HG03064 (cell line): ENCODE results near the gene ATF1.
"Not testable (repeated sequence)": the region's sequence is repeated elsewhere in the genome, so short reads cannot be mapped to it uniquely, and the experiment has no call there.

Experiments
- ATAC-seq: cut with Tn5 transposase; IDR thresholded peaks from one replicate; pipeline ENCODE4 v1.9.1; 2021; ENCODE audit warnings: low read depth; ENCODE audit not compliant: unreplicated experiment

The ATF1 gene

GRCh38 chr12:50790081-50790480 is 26.2 kb downstream of the ATF1 start:
- no peak for ATAC-seq

GRCh38 chr12:50799908-50800307 is 36.0 kb downstream of the ATF1 start:
- no peak for ATAC-seq

GRCh38 chr12:50803230-50803875 is 39.5 kb downstream of the ATF1 start:
- ATAC-seq = no peak

GRCh38 chr12:50806176-50806575 is 42.3 kb downstream of the ATF1 start:
- ATAC-seq = no peak

DNA sequence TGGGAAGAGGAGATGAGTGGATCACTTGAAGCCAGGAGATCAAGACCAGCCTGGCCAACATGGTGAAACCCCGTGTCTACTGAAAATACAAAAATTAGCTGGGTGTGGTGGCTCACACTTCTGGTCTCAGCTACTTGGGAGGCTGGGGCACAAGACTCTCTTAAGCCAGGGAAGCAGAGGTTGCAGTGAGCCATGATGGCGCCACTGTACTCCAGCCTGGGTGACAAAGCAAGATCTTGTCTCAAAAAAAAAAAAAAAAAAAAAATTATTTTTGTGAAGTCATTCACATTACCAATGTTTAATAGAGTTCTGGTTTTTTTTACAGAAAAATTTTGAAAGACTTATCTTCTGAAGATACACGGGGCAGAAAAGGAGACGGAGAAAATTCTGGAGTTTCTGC is 45.2 kb downstream of the ATF1 start:
- not testable (repeated sequence) for ATAC-seq

GRCh38 chr12:50814921-50815320 is 51.0 kb downstream of the ATF1 start:
- ATAC-seq = not testable (repeated sequence)

DNA sequence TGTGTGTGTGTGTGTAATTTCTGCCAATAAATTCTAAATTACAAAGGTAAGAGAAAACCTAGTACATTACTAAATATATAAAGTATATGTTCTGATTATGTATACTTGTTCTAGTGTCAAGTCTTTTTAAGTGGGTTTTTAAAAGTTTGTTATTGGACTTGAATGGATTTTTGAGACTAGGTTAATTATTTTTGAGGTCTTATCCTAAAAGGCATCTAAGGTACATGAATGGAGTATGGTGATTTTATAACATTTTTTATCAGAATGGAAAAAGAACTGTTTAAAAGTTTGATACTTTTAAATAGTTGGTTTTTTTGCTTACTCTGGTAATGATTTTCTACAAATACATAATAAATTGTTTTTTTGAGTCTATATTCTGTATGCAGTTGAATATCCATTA is 56.3 kb downstream of the ATF1 start:
- no peak for ATAC-seq

GRCh38 chr12:50822082-50822481 is 58.2 kb downstream of the ATF1 start:
- no peak for ATAC-seq

DNA sequence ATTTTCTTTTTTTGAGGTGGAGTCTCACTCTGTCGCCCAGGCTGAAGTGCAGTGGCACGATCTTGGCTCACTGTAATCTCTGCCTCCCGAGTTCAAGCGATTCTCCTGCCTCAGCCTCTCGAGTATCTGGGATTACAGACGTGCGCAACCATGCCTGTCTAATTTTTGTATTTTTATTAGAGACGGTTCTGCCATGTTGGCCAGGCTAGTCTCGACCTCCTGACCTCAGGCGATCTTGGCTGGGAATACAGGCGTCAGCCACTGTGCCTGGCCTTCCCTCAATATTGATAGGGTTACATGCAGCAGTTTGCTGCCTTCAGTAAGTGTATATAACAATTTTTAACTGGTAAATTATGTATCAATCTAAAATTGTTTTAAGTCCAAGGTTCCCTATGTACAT is 59.8 kb downstream of the ATF1 start:
- not testable (repeated sequence) for ATAC-seq

DNA sequence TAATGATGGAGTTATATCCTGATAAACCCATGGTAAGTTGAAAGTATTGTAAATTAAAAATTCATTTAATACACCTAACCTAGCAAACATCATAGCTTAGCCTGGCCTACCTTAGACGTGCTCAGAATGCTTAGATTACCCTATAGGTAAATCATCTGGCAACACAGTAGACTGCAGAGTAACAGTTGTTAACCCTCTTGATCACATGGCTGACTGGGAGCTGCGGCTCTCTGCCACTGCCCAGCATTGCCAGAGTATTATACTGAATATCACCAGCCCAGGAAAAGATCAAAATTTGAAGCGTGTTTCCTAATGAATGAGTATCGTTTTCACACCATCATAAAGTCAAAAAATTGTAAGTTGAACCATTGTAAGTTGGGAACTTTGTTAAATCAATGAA is 61.0 kb downstream of the ATF1 start:
- no peak for ATAC-seq

GRCh38 chr12:50825372-50825838 is 61.5 kb downstream of the ATF1 start:
- ATAC-seq = no peak

DNA sequence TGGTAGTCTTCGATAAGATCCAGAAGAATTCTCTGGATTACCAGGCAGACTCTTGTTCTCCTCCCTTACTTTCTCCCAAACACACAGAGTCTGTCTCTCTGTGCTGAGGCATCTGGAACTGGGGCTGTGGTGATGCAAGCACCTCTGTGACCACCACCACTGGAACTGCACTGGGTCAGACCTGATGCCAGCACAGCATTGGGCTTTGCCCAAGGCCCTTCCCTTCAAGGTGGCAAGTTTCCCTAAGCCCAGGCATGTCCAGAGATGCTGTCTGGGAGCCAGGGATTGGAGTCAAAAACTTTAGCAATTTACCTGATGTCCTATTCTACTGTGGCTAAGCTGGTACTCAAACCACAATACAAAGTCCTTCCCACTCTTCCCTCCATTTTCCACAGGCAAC is 64.2 kb downstream of the ATF1 start:
- ATAC-seq = no peak

DNA sequence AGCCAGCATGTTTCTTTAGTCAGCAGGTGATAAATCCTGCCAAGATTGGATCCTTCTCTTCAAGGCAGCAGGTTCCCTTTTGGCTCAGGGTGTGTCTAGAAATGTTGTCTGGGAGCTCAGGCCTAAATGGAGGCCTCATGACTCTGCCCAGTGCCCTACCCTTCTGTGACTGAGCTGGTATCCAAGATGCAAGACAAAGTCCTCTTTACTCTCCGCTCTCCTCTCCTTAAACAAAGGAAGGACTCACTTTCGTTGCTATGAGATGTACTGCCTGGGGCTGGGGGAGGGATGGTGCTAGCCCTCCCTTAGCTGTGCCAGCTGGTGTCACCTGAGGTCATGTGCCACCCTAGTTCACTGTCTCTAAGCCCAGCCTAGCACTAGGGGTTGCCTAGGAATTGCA is 65.0 kb downstream of the ATF1 start:
- no peak for ATAC-seq

- ATAC-seq = not testable (repeated sequence)
Measured at GRCh38 chr12:50833801-50834200, 69.9 kb downstream of the ATF1 start.

DNA sequence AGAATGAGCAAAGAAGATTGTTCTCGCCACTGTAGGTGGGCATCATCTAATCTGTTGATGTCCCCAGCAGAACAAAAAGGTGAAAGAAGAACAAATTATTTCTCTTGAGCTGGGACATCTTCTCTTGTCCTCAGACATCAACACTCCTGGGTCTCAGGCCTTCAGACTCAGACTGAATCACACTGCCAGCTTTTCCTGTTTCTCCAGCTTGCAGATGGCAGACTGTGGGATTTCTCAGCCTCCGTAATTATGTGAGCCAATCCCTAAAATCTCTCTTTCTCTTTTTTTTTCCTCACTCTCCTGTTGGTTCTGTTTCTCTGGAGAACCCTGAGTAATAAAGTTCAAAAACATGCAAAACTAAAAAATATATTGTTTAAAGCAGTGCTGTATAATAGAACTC is 75.1 kb downstream of the ATF1 start:
- no peak for ATAC-seq

GRCh38 chr12:50840809-50841487 is 77.0 kb downstream of the ATF1 start:
- no peak for ATAC-seq

DNA sequence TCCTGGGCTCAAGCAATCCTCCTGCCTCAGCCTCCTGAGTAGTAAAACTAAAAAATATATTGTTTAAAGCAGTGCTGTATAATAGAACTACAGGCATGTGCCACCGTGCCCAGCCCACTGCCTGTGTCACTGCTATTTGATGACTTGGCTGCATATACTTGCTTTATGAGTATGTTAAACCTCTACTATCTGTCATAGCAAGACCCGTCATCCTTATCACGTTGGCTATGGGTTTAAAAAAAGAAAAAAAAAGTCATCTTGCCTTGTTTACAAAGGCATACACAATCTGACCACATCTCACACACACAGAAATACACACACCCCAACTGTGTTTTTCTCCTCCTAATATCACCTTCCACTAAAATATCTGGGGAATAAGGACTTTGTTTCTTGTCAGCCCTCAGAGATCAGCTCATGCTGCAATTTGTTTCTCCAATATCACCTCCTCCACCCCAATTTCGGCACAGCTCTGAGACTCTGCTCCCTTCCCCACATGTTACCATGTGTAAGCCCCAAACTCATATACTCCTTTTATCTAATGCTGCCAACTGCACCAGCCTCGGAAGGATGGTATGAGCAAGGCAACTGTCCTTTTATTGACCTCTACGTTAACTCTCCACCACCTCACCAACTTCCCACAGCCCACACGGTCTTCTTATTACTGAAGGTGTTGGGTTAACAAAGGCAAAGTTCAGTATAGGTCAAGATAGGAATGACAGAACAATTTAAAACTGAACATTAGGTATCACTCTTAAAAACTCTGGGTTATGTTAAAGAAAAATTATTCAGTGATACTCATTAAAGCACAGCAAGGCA is 78.0 kb downstream of the ATF1 start:
- ATAC-seq = no peak

DNA sequence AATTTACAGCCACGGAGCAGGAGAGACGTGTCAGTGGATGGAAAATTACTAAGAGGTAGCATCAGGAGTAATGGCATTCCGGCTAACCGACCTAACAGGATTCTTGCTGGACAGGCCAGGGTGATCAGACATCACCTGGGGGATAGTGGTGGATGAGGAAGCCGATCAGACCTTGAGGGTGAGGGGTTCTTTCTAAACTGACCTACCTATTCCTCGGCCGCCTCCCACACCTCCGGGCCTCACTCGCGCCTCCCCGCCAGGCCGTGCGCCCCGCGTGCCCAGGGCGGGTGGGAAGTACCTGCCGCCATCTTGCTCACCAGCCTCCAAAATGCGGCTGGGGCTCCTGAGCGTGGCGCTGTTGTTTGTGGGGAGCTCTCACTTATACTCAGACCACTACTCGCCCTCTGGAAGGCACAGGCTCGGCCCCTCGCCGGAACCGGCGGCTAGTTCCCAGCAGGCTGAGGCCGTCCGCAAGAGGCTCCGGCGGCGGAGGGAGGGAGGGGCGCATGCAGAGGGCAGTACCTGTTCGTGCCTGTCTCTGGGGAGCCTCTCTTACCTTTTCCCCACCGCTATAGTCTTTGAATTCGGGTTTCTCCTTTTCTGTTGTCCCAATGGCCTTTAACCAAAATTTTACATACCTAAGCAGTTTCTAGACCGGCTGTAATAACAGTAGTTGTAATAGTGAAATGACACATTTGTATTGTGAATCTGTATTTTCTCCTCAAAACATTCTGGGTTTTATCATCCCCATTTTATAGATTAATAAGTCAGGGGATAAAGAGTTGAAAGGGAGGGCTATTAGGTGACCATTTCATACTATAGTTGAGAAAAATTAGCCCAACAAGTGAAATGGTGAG is 79.0 kb downstream of the ATF1 start, which contains the start of gene TMPRSS12:
TSS of gene TMPRSS12 (plus strand) at position 290 of the 857 bp plus-strand sequence. CDS start at position 329, 39 bp downstream.
- ATAC-seq = no peak

DNA sequence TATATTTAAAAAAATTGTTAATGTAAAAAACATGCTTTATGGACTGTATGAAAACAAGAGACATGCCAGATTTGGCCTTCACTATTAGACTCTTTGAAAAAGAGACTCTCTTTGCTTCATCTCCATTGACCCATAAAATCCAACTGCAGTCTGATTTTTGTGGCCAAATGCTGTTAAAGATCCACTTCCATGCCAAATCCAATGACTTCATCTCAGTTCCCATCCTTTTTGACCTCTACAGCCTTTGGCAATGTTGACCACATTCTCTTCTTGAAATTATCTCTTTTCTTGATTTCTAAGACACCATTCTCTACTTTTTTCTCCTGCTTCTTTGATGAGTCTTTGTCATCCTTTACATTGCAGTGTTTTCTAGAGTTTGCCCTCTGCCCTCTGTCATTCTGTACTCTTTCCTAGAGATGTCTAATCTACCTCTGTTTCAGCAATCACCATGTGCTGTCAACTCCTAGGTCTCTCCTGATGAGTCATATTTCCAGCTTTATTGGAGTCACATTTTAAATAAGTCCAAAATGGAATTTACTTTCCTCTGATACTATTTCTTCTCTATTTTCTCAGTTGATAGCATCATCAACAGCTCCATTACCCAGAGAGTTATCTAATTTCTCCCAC is 81.2 kb downstream of the ATF1 start:
- no peak for ATAC-seq

DNA sequence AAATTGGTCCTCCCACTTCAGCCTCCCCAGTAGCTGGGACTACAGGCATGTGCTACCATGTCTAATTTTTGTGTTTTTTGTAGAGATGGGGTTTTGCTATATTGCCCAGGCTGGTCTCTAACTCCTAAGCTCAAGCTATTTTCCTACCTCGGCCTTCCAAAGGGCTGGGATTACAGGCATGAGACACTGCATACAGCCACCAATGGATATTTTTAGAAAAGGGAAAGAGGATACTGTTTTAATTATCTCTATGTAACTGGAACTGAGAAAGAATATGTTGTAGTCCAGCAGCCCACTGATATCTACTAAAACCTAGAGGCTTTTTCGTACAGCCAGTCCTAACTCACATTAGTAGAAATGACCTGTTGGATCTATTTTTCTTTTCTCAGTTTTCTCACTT is 85.1 kb downstream of the ATF1 start:
- no peak for ATAC-seq
